LNCAP (cell line): ENCODE measurements around the gene HLA-DPA1.

Experiments used
- CTCF ChIP-seq: fragments of 450-650 bp; IDR thresholded peaks from 2 replicates; pipeline ENCODE4 v1.5.1; 2017; ENCODE audit warnings: mild to moderate bottlenecking

HLA-DPA1 gene

GRCh38 chr6:33030245-33030644, 43.2 kb downstream of the HLA-DPA1 start:
- TF ChIP-seq CTCF: no peak

GRCh38 chr6:33029328-33030184, 43.9 kb downstream of the HLA-DPA1 start:
- no peak for TF ChIP-seq CTCF

- TF ChIP-seq CTCF: no peak
Measured at GRCh38 chr6:33028220-33028849, 45.1 kb downstream of the HLA-DPA1 start.

GRCh38 chr6:33024521-33024920, 48.9 kb downstream of the HLA-DPA1 start:
- TF ChIP-seq CTCF: no peak

GRCh38 chr6:33023536-33023935, 49.9 kb downstream of the HLA-DPA1 start:
- no peak for TF ChIP-seq CTCF

GRCh38 chr6:33021917-33022316, 51.5 kb downstream of the HLA-DPA1 start:
- TF ChIP-seq CTCF: no peak

DNA sequence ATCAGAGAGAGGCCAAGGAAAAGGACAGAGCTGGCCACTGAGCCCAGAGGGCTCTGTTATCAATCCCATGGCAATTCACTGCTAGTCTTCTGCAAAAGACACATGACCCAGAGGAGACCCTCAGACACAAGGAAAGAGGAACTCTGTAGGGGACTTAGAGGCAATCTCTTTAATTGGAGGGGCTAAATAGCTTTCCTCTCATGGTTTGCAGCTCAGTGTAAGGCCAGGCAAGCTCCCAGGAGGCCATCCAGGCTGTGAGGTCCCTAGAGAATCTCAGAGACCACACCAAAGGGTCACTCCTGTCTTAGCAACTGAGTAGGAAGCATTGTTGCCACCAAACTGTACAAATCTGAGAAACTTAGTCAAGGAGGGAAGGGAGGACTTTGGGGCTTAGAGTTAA, 54.1 kb downstream of the HLA-DPA1 start:
- TF ChIP-seq CTCF: no peak
